ENCODE results near the gene DGCR2. TPM values are rescaled to one million over a fixed set of nuclear protein-coding genes. Genes with fewer than 3 reads are reported as not detected.

DGCR2 gene
- total and polyA plus RNA-seq, 2 of the 8 experiments (the other 6 are each of a cell fraction or from before 2014, with no cell fraction given), result 42.3 to 62.2 TPM

GRCh38 chr22:19139001-19139356 lies 16.8 kb upstream of the DGCR2 start (continued):
- TF ChIP-seq CHD7 (IDR thresholded peaks at IDR 0.05; ENCODE audit: insufficient replicate concordance, low read length) (no peak), TEAD4 (IDR thresholded peaks at IDR 0.05; ENCODE audit: low read depth, low read length) (no peak), TAF7 (optimal IDR thresholded peaks at IDR 0.05; ENCODE audit: borderline replicate concordance, low read depth, low read length) (no peak)

Data from H1 (cell line).